LNCAP (cell line): Measurements from ENCODE around the gene TFF2.

ENCODE experiments used
- TF ChIP-seq, protein P1 (sequence below): fragments of 450-650 bp; IDR thresholded peaks from 2 replicates; pipeline ENCODE4 v1.5.1; 2017; ENCODE audit warnings: mild to moderate bottlenecking

Gene TFF2

DNA sequence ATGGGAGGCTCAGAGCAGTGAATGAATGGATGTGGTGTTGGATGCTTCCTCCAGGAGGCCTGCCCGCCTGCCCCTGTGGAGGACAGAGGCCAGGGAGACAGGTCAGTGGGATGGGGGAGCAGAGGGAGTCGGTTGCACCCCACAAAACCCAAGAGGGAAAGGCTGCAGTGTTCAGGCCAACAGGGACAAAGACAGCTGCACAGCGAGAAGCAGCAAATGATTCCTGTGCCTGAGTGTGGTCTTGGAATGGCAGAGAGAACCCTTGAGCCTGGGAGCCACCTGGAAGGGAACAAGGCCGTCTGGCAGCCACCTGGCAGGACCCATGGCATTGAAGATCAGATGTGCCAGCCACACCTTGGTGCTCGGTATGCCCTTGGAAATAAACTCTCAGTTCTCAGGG lies 43.7 kb downstream of the TFF2 start:
- TF ChIP-seq, protein P1, sequence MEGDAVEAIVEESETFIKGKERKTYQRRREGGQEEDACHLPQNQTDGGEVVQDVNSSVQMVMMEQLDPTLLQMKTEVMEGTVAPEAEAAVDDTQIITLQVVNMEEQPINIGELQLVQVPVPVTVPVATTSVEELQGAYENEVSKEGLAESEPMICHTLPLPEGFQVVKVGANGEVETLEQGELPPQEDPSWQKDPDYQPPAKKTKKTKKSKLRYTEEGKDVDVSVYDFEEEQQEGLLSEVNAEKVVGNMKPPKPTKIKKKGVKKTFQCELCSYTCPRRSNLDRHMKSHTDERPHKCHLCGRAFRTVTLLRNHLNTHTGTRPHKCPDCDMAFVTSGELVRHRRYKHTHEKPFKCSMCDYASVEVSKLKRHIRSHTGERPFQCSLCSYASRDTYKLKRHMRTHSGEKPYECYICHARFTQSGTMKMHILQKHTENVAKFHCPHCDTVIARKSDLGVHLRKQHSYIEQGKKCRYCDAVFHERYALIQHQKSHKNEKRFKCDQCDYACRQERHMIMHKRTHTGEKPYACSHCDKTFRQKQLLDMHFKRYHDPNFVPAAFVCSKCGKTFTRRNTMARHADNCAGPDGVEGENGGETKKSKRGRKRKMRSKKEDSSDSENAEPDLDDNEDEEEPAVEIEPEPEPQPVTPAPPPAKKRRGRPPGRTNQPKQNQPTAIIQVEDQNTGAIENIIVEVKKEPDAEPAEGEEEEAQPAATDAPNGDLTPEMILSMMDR: no peak

DNA sequence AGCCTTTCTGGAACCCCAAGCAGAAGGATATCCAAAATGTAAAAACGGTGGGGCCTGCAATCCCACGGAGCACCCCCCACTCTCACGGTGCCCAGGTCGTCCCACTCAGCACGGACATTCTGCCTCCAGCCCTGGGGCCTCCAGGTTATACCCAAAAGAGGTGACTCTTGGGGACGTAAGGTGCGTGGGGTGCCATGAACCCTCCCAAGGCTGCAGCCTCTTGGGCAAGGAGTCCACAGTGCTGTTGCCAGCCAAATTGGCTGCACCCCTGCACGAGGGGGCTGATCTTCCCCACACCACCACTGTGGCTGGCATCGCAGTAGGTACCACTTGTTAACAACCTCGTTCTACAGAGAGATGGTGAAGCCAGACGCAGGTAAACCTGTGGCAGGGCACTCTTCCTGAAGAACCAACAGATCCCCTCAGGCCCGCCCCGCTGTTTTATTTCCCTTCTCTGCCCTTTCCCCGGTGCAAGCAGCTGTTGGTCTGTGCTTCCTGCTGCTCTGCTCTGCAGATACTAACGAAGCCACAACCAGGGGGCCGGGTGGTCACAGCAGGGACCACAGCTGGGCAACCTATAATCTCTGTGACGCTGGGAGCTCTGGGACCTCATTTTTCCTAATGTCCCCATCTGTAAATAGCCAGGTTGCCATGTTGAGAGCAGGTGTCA lies 44.3 kb downstream of the TFF2 start:
- TF ChIP-seq, protein P1: no peak

DNA sequence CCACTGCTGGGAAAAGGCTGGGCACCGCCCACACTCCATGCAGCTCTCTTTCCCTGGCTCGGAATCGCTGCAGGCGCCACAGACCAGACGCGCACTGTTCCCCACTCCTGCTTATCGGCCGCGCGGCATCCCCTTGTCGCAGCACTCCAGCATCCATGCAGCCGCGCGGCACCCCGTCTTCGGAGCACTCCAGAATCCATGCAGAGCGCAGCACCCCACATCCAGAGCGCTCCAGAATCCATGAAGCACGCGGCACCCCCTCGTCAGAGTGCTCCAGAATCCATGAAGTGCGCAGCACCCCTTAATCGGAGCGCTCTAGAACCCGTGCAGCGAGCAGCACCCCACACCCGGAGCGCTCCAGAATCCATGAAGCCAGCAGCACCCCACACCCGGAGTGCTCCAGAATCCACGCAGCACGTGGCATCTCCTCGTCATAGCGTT lies 45.1 kb downstream of the TFF2 start:
- TF ChIP-seq, protein P1: no peak

DNA sequence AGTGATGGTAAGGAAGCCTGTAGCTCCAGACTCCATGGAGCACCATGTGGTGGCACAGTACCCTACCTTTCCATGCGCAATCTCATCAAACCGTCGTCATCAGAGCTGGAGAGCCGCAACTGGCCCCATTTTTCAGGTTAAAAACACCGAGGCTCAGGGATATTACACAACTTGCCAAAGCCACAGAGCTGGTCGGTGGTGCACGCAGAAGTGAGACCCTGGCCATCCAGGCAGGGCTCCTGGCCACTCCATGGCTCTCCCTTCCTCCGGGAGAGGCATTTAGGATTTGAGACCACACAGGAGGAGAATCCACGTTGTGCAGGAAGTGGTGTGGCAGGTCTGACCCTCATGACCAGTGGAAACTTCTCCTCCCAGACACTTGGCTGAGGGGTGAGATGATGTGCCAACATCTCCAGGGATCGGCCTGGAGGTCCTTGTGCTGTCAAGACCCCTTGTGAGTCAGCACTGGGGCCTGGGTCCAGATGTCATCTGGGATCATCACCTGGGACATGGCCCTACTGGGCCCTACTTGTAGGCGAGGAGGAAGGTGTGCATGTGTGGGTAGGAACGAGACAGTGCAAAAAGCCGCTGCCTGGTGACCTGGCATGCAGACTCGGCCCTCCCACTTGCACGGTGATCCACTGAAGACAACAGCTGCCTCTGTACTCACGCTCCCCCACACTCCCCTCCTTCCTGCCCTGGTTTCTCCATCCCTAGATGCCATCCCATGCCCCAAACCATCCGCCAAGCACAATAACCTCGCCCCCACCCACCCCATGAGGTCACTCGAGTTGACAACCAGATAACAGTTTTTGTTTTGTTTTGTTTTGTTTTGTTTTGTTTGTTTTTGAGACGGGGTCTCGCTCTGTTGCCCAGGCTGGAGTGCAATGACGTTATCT lies 46.0 kb downstream of the TFF2 start:
- TF ChIP-seq, protein P1: no peak

DNA sequence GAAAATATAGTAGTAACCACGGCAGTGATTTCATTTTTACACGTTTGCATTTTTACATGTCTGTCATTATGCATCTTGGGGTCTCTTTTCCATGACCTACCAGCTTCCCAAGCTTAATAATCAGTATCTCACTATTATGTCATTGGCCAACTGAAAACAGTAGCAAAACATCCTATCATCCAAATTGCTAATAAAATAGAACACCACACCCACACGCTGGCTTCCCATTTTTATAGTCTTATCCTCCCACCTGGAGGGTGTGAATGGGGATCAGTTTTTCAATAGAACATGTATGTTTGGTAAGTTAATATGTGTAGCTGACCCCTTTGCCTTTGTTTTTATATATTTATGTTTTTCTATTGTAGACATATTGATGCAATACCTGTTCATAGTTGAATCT lies 47.4 kb downstream of the TFF2 start:
- TF ChIP-seq, protein P1: no peak

DNA sequence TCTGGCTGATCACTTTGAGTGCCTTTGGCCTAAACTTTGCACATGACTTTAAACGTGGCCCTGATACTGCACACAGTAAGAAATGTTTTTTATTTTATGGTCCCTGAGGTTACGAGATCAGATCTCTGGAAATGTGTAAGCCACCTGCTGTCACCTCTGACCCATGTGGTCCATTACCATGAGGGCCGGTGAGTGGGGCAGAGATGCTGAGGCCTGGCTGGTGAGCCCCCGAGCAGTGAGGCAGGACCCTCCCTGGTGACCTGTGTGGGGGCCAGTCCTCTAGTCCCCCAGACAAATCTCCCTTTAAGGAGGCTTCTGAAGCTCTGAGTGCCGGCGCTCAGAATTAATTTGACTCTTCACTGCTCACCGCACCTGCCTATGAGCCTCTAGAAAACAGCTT lies 48.0 kb downstream of the TFF2 start:
- TF ChIP-seq, protein P1: no peak

DNA sequence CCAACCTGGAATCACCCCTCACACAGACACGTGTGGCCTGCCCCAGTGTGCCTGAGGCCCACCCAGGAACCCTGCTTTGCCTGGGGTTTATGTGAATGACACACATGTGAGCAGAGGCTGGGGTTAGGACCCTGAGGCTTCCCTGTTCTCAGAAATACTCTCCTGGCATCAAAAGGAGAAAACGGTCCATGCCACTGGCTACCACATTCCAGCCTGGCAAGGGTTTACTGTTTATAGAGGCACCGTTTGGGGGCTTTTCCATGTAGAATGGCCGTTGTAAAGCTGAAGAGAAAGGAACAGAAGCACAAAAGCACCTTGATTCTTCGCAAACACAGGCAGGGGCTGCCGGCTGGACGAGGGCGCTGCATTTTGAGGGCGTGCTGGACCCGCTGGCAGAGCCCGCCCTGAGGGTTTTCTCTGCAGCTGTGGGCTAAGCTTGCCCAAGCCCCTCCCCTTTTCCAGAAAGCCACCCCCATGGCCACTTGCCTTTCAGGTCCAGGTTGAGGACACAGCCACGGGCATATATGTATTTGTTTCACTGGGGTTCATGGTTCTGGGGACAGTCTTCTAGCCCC lies 48.6 kb downstream of the TFF2 start:
- TF ChIP-seq, protein P1: no peak
